K562 treated with DMSO at 1 percent for 12 hours (cell line): Measurements from ENCODE around the gene MGARP. TPM values are rescaled to one million over a fixed set of nuclear protein-coding genes. Genes with fewer than 3 reads are reported as not detected.

Experiments
- total RNA-seq: library from RNA; unstranded; fragments of 300-600 nt; gene quantifications from 2 replicates; pipeline ENCODE4 v1.2.3, GENCODE V29; 2022; ENCODE audit not compliant: insufficient read depth

Gene MGARP
- total RNA-seq, result not detected in 2 replicates

GRCh38 chr4:139279760-139280620 lies at the start of gene MGARP:
MGARP (minus strand) TSS chr4:139280225; CDS start chr4:139280158, 67 bp downstream.

GRCh38 chr4:139301821-139302611 lies 22.0 kb upstream of the MGARP start, which contains the start of gene NDUFC1:
NDUFC1 (minus strand) TSS chr4:139302477; CDS start chr4:139295798, 6,679 bp downstream.

GRCh38 chr4:139301113-139301820 lies 21.2 kb upstream of the MGARP start, which contains the start of gene NAA15:
NAA15 (plus strand) TSS chr4:139301505; CDS start chr4:139301778, 273 bp downstream.

Other genes starting within 250 kb of the MGARP start
- gene ELF2, start 103.0 kb downstream of the MGARP start, total RNA-seq, result 8.0 and 30.2 TPM in 2 replicates
- gene NAA15, start 21.3 kb upstream of the MGARP start, total RNA-seq, result 6.4 and 19.6 TPM in 2 replicates
- 74.0 and 108 TPM in 2 replicates for gene NDUFC1, start 22.3 kb upstream of the MGARP start, total RNA-seq
- gene RAB33B, start 173.9 kb upstream of the MGARP start, total RNA-seq, result 1.9 and 4.3 TPM in 2 replicates